Heart left ventricle (tissue), 13 donors: ENCODE measurements around the gene NAT14.

Source experiments
- POLR2A ChIP-seq, 2 donors: fragments of 450-650 bp; IDR thresholded peaks; one replicate each; pipeline ENCODE4 v1.6.1; 2017; ENCODE audit warnings: antibody characterized with exemption in 2 of 2, mild to moderate bottlenecking in 2 of 2, moderate library complexity in 2 of 2
- TF ChIP-seq, protein P1 (sequence below), 12 donors: fragments of 200-600 bp; sonication (generic) in 4 of 12; IDR thresholded peaks; one replicate each; pipeline versions ENCODE4 v1.5.0 to v1.8.0; 2018 to 2022; ENCODE audit warnings: antibody characterized with exemption in 12 of 12, mild to moderate bottlenecking in 5 of 12
- donor health status: ischemic (EF 13 %, LVEDD 7.1; RV severe dilation, severe dysfunction).
- donor health status: DM: no; HTN: yes; CAD: no.
- donor health status: DM: no; HTN: no; CAD: no.
- donor health status: ischemic (EF 25% LVEDD 6.9; RV normal size, moderate dysfunction).
- donor health status: ischemic (EF 25% LVEDD 5.7; RV mildly dilated, moderate dysfunction).
- donor health status: ischemic (EF 35%, LVEDD 5.7; RV mildly dilated, moderate dysfunction).
- donor health status: nonischemic (EF 11% LVEDD 7.7; RV severe dilation, severe dysfunction).
- donor health status: DM: yes; HTN: yes; CAD: no.
- donor health status: PGD.
- donor health status: ischemic (EF 29% LVEDD 5.4; RV normal size, mild dysfunction).
- donor health status: nonischemic (EF 23%, LVEDD 6.1; RV moderate dilation, normal function).

GRCh38 chr19:55472463-55472862 lies 12.5 kb upstream of the NAT14 start:
- TF ChIP-seq, protein P1, sequence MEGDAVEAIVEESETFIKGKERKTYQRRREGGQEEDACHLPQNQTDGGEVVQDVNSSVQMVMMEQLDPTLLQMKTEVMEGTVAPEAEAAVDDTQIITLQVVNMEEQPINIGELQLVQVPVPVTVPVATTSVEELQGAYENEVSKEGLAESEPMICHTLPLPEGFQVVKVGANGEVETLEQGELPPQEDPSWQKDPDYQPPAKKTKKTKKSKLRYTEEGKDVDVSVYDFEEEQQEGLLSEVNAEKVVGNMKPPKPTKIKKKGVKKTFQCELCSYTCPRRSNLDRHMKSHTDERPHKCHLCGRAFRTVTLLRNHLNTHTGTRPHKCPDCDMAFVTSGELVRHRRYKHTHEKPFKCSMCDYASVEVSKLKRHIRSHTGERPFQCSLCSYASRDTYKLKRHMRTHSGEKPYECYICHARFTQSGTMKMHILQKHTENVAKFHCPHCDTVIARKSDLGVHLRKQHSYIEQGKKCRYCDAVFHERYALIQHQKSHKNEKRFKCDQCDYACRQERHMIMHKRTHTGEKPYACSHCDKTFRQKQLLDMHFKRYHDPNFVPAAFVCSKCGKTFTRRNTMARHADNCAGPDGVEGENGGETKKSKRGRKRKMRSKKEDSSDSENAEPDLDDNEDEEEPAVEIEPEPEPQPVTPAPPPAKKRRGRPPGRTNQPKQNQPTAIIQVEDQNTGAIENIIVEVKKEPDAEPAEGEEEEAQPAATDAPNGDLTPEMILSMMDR (IDR thresholded peaks at IDR 0.05) = no peak
- TF ChIP-seq POLR2A (IDR thresholded peaks at IDR 0.05) = no peak
